Stimulated activated memory B cell treated with anti-CD40 and anti-IgM and Interleukin-4, amounts not matched to agents 10 μg/mL and 1 μg/mL and 100 μg/mL, for 72 hours (primary cell): ENCODE measurements around the gene ANXA2.
A peak's percentile ranks its signal among the peaks of the same experiment; 100 is the strongest.

Experiments used
- ATAC-seq: fragments of 150-1000 bp; cut with Tn5 transposase; 2 replicates; pipeline ENCODE4 v1.10.0; 2021
- H3K27ac Mint-ChIP-seq: one replicate; pipeline ENCODE4 v1.8.0; 2022; ENCODE audit warnings: mild to moderate bottlenecking, mixed read lengths
- H3K27me3 Mint-ChIP-seq: one replicate; pipeline ENCODE4 v1.8.0; 2022; ENCODE audit warnings: mixed read lengths
- H3K36me3 Mint-ChIP-seq: one replicate; pipeline ENCODE4 v1.8.0; 2022; ENCODE audit warnings: mixed read lengths
- H3K4me1 Mint-ChIP-seq: one replicate; pipeline ENCODE4 v1.8.0; 2022; ENCODE audit warnings: mixed read lengths
- H3K4me3 Mint-ChIP-seq: one replicate; pipeline ENCODE4 v1.8.0; 2022; ENCODE audit warnings: mild to moderate bottlenecking, moderate library complexity, mixed read lengths
- H3K9me3 Mint-ChIP-seq: one replicate; pipeline ENCODE4 v1.8.0; 2022; ENCODE audit warnings: mixed read lengths

The ANXA2 gene

GRCh38 chr15:60353245-60353920, 44.4 kb downstream of the ANXA2 start:
- no peak for ATAC-seq
- H3K27me3 Mint-ChIP-seq = no peaks in the 10 kb centered on the region
- H3K36me3 Mint-ChIP-seq = peaks cover 70% of the 10 kb centered on the region
- H3K9me3 Mint-ChIP-seq = no peaks in the 10 kb centered on the region
- no peaks in the 10 kb centered on the region for H3K4me1 Mint-ChIP-seq
- no peak overlapping the region for H3K4me3 Mint-ChIP-seq
- H3K27ac Mint-ChIP-seq = no peak overlapping the region

GRCh38 chr15:60352525-60352924, 45.3 kb downstream of the ANXA2 start:
- Mint-ChIP-seq H3K4me3 (no peak overlapping the region), H3K36me3 (peaks cover 77% of the 10 kb centered on the region), H3K27ac (no peak overlapping the region), H3K4me1 (no peaks in the 10 kb centered on the region), H3K27me3 (no peaks in the 10 kb centered on the region), H3K9me3 (no peaks in the 10 kb centered on the region)
- ATAC-seq = no peak

GRCh38 chr15:60351066-60351465, 46.7 kb downstream of the ANXA2 start:
- Mint-ChIP-seq H3K9me3 (no peaks in the 10 kb centered on the region), H3K4me3 (no peak overlapping the region), H3K27ac (no peak overlapping the region), H3K36me3 (peaks cover 90% of the 10 kb centered on the region), H3K27me3 (no peaks in the 10 kb centered on the region), H3K4me1 (no peaks in the 10 kb centered on the region)
- no peak for ATAC-seq

GRCh38 chr15:60350108-60350507, 47.7 kb downstream of the ANXA2 start:
- H3K9me3 Mint-ChIP-seq = no peaks in the 10 kb centered on the region

GRCh38 chr15:60349589-60349988, 48.2 kb downstream of the ANXA2 start:
- Mint-ChIP-seq H3K4me3 (no peak overlapping the region), H3K4me1 (no peaks in the 10 kb centered on the region), H3K9me3 (no peaks in the 10 kb centered on the region), H3K27me3 (no peaks in the 10 kb centered on the region), H3K27ac (peak overlapping the region; percentile 20), H3K36me3 (peaks cover 87% of the 10 kb centered on the region)
- ATAC-seq = no peak

More at GRCh38 chr15:60350108-60350507, 47.7 kb downstream of the ANXA2 start:
- H3K36me3 Mint-ChIP-seq = peaks cover 88% of the 10 kb centered on the region
- no peak for ATAC-seq
- H3K27ac Mint-ChIP-seq = no peak overlapping the region
- H3K27me3 Mint-ChIP-seq = no peaks in the 10 kb centered on the region
- H3K4me1 Mint-ChIP-seq = no peaks in the 10 kb centered on the region
- H3K4me3 Mint-ChIP-seq = no peak overlapping the region

GRCh38 chr15:60347480-60348049, 50.2 kb downstream of the ANXA2 start:
- ATAC-seq = no peak
- Mint-ChIP-seq H3K36me3 (peaks cover 80% of the 10 kb centered on the region), H3K4me1 (no peaks in the 10 kb centered on the region), H3K9me3 (no peaks in the 10 kb centered on the region), H3K27ac (no peak overlapping the region), H3K27me3 (no peaks in the 10 kb centered on the region), H3K4me3 (no peak overlapping the region)

- no peak overlapping the region for H3K27ac Mint-ChIP-seq
- H3K4me1 Mint-ChIP-seq = no peaks in the 10 kb centered on the region
- no peaks in the 10 kb centered on the region for H3K9me3 Mint-ChIP-seq
- ATAC-seq = no peak
- H3K4me3 Mint-ChIP-seq = no peak overlapping the region
- H3K36me3 Mint-ChIP-seq = peaks cover 72% of the 10 kb centered on the region
- no peaks in the 10 kb centered on the region for H3K27me3 Mint-ChIP-seq
Observed at GRCh38 chr15:60346653-60347052, 51.1 kb downstream of the ANXA2 start.

- ATAC-seq = no peak
- H3K27ac Mint-ChIP-seq = no peak overlapping the region
- H3K4me1 Mint-ChIP-seq = no peaks in the 10 kb centered on the region
- no peak overlapping the region for H3K4me3 Mint-ChIP-seq
- no peaks in the 10 kb centered on the region for H3K9me3 Mint-ChIP-seq
- no peaks in the 10 kb centered on the region for H3K27me3 Mint-ChIP-seq
- peaks cover 66% of the 10 kb centered on the region for H3K36me3 Mint-ChIP-seq
Observed at GRCh38 chr15:60346077-60346476, 51.7 kb downstream of the ANXA2 start.

- H3K27me3 Mint-ChIP-seq = no peaks in the 10 kb centered on the region
- H3K27ac Mint-ChIP-seq = no peak overlapping the region
- no peaks in the 10 kb centered on the region for H3K9me3 Mint-ChIP-seq
- H3K4me1 Mint-ChIP-seq = no peaks in the 10 kb centered on the region
- H3K4me3 Mint-ChIP-seq = no peak overlapping the region
- no peak for ATAC-seq
- peaks cover 65% of the 10 kb centered on the region for H3K36me3 Mint-ChIP-seq
Observed at GRCh38 chr15:60345598-60345997, 52.2 kb downstream of the ANXA2 start.

GRCh38 chr15:60344987-60345386, 52.8 kb downstream of the ANXA2 start:
- Mint-ChIP-seq H3K27me3 (peaks cover 5% of the 10 kb centered on the region), H3K4me3 (no peak overlapping the region), H3K36me3 (peaks cover 60% of the 10 kb centered on the region), H3K9me3 (no peaks in the 10 kb centered on the region), H3K27ac (no peak overlapping the region), H3K4me1 (no peaks in the 10 kb centered on the region)
- ATAC-seq = no peak

- H3K36me3 Mint-ChIP-seq = peaks cover 56% of the 10 kb centered on the region
- H3K4me3 Mint-ChIP-seq = no peak overlapping the region
- ATAC-seq = no peak
- H3K9me3 Mint-ChIP-seq = no peaks in the 10 kb centered on the region
- no peak overlapping the region for H3K27ac Mint-ChIP-seq
- H3K27me3 Mint-ChIP-seq = peaks cover 6% of the 10 kb centered on the region
- no peaks in the 10 kb centered on the region for H3K4me1 Mint-ChIP-seq
Observed at GRCh38 chr15:60344461-60344860, 53.3 kb downstream of the ANXA2 start.

GRCh38 chr15:60343221-60343970, 54.4 kb downstream of the ANXA2 start:
- H3K4me1 Mint-ChIP-seq = no peaks in the 10 kb centered on the region
- H3K9me3 Mint-ChIP-seq = no peaks in the 10 kb centered on the region
- no peak for ATAC-seq
- peaks cover 6% of the 10 kb centered on the region for H3K27me3 Mint-ChIP-seq
- H3K36me3 Mint-ChIP-seq = peaks cover 47% of the 10 kb centered on the region
- H3K4me3 Mint-ChIP-seq = no peak overlapping the region
- H3K27ac Mint-ChIP-seq = no peak overlapping the region

GRCh38 chr15:60340207-60340921, 57.4 kb downstream of the ANXA2 start:
- H3K27me3 Mint-ChIP-seq = peaks cover 6% of the 10 kb centered on the region
- no peak for ATAC-seq
- no peak overlapping the region for H3K27ac Mint-ChIP-seq
- H3K36me3 Mint-ChIP-seq = peaks cover 17% of the 10 kb centered on the region
- H3K4me3 Mint-ChIP-seq = no peak overlapping the region
- H3K4me1 Mint-ChIP-seq = no peaks in the 10 kb centered on the region
- H3K9me3 Mint-ChIP-seq = no peaks in the 10 kb centered on the region

- no peak for ATAC-seq
- no peaks in the 10 kb centered on the region for H3K9me3 Mint-ChIP-seq
- H3K4me1 Mint-ChIP-seq = no peaks in the 10 kb centered on the region
- peaks cover 6% of the 10 kb centered on the region for H3K27me3 Mint-ChIP-seq
- H3K4me3 Mint-ChIP-seq = no peak overlapping the region
- no peak overlapping the region for H3K27ac Mint-ChIP-seq
- H3K36me3 Mint-ChIP-seq = peaks cover 9% of the 10 kb centered on the region
Observed at GRCh38 chr15:60339236-60339635, 58.5 kb downstream of the ANXA2 start.

- Mint-ChIP-seq H3K9me3 (no peaks in the 10 kb centered on the region), H3K27me3 (peaks cover 6% of the 10 kb centered on the region), H3K36me3 (peaks cover 9% of the 10 kb centered on the region), H3K27ac (no peak overlapping the region), H3K4me3 (no peak overlapping the region), H3K4me1 (no peaks in the 10 kb centered on the region)
- ATAC-seq = no peak
Observed at GRCh38 chr15:60338810-60339209, 59.0 kb downstream of the ANXA2 start.
